ENCODE data around the gene NIPAL1. TPM values are rescaled to one million over a fixed set of nuclear protein-coding genes. Genes with fewer than 3 reads are reported as not detected.
"Not testable (repeated sequence)": the region's sequence is repeated elsewhere in the genome, so short reads cannot be mapped to it uniquely, and the experiment has no call there.

NIPAL1 gene
- 0.37 and 1.5 TPM in 2 replicates for total RNA-seq (2014; rRNA removed; shearing (Covaris generic))

DNA sequence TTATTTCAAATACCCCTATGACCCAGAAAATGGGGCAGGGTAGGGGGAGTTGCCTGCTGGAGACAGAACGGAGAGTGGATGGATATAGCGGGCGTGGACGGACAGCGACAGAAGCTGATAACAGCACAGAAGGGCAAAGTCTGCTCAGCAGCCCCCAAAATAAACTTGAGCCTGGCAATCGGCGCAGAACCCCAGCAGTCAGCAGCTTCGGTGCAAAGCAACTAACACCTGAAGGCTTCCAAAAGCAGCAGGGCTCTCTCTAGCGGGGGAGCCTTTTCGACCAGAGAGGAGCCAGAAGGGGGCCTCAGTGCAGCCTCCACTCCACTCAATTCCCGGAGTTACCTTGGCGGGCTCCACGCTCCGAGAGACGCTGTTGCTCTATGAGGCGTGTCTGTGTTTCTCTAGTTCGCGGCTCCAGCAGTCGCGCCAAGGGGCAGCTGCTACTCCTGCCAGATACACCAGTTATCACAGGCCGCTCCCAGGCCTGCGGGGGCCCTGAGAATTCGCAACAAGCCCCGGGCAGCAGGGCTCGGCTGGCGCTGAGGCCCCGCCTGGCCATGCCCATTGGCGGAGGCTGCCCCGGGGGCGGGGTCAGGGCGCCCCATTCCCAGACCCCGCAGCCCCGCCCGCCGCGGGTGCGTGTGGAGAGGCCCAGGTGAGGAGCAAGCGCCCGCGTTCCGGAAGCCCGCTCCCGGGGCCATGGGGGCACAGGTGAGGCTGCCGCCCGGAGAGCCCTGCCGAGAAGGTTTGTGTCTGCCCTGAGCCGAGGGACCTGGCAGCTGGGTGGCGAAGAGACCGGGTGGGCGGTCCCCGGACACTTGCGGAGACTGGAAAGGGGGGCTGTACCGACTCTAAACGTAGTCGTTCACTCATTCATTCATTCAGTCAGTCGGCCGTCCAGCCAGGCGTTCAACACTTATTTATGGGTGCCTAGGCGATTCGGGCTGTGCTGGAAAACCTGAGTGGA, at the start of gene NIPAL1, which contains the start of gene CNGA1:
NIPAL1 (plus strand) TSS at position 632 of the 967 bp plus-strand sequence; CDS start at position 700, 68 bp downstream.
CNGA1 (minus strand) TSS at position 541 of the 967 bp plus-strand sequence. CDS start 63,992 bp downstream, outside the sequence.
- DNase-seq (ENCODE audit: low spot score) = peak; percentile 43

DNA sequence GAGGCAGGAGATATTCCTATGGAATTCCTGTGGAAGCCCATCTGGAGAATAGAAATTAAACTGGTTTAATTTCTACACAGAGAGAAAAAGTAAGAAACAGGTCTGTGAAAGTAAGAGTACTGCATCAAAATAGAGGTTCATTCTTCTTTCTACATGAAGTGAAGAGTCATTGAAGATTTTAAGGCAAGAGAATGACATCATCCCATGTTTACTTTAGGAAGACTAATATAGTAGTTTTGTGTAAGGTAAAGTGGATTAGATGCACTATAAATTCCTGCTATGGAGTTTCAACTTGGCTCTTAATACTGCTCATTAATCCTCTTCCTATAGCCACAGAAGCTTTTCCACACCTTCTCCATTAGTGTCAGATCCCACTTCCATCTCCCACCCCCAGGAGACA, 47.7 kb upstream of the NIPAL1 start:
- DNase-seq (ENCODE audit: low spot score) = no peak

DNA sequence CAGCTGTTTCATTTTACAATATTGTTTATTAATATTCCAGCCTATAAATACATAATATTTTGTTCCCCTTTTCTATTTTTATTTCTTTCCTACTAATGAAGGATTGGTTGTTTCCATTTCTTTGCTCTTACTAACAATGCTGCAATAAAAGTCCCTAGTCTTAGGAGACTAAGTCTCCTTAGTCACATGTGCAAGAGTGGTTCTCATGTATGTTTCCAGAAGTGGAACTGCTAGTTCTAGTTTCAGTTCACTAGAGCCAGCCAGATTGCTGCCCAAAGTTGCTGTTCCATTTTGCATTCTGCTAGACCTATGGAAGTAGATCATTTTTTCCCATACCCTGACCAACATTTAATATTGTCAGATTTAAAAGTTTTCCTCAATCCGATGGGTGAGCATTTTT, 44.4 kb upstream of the NIPAL1 start:
- DNase-seq (ENCODE audit: low spot score) = no peak

DNA sequence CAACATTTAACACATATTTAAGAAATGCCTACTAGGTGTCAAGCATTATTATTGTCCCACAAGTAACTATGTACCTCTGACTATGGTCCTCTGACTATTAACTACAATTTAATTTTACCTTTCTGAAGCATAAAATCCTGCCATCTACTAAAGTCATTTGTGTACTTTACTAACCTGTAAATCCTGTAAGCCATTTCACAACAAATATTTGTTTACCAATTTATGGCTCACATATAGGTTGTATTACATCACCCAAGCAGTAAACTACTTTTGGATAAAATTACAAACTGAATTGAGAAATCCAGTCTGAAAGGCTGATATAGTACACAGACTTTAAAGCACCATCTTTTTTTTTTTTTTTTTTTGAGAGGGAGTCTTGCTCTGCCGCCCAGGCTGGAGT, 43.9 kb upstream of the NIPAL1 start:
- no peak for DNase-seq (ENCODE audit: low spot score)

DNA sequence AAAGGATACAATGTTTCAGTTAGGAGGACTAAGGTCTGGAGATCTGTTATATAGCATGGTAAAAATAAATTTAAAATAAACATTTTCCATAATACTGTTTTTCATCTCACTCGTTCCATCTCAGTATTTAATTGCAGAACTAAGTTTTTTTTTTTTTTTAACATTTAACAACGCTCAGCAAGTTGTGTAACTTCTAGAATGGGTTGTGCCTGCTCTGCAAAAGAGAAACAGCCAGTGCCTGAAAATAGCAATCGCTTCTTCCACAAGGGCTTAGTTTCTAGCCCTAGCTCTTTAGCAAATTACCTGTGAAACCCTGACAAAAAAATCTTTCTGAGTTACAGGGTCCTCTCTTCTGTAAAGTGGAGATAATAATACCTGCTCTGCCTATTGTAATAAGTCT, 42.0 kb upstream of the NIPAL1 start:
- DNase-seq (ENCODE audit: low spot score) = no peak

DNA sequence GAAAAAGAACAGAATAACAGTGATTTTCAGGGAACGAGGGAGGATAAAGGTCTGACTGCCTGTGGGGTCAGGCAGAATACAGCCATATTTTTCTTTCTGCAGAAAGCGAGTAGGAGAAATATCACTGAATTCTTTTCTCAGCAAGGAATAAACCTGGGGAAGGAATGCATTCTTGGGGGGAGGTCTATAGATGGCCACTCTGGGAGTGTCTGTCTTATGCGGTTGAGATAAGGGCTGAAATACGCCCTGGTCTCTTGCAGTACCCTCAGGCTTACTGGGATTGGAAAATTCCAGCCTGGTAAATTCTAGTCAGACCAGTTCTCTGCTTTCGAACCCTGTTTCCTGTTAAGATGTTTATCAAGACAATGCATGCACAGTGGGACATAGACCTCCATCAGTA, 26.4 kb upstream of the NIPAL1 start:
- DNase-seq (ENCODE audit: low spot score) = no peak

DNA sequence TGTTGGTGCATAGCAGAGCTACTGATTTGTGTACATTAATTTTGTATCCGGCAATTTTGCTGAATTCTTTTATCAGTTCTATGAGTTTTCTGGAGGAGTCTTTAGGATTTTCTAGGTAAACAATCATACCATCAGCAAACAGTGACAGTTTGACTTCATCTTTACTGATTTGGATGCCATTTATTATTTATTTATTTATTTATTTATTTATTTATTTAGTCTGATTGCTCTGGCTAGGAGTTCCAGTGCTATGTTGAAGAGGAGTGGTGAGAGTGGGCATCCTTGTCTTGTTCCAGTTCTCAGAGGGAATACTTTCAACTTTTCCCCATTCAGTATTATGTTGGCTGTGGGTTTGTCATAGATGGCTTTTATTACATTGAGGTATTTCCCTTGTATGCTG, 24.1 kb upstream of the NIPAL1 start:
- DNase-seq (ENCODE audit: low spot score) = not testable (repeated sequence)

DNA sequence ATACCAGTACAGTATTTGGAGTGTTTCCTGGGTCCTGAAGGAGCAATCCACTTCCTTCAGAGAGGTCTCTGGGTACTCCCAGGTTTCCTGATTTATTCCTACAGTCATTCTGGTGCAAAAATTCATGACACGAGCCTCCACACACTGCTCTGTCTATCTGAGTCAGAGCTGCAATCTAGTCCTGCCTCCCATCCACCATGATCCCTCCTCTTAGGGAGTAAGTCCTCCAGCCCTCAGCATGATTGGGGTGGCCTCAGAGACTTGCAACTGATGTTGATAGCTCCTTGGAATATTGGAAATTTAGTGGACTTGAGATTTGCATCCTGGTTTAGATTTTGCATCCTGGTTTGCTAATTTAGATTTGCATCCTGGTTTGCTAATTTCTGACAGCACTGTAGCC, 20.6 kb upstream of the NIPAL1 start:
- DNase-seq (ENCODE audit: low spot score) = no peak

DNA sequence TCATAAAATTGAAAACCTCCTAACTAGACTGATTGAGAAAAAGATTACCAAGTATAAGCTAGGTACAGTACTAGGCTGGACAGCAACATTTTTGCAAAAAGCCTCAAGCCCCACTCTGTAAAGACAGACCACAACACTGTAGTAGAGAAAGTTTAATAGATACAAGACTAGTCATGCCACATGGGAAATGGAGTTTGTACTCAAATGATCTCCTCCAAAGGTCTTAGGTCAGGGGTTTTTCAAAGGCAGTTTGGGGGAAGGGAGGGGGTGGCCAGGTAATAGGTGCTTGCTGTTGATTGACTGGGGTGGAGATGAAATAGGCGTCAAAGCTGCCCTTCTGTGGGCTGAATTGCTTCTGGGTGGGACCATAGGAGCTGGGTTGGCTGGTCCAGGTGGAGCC, 14.3 kb upstream of the NIPAL1 start:
- no peak for DNase-seq (ENCODE audit: low spot score)

DNA sequence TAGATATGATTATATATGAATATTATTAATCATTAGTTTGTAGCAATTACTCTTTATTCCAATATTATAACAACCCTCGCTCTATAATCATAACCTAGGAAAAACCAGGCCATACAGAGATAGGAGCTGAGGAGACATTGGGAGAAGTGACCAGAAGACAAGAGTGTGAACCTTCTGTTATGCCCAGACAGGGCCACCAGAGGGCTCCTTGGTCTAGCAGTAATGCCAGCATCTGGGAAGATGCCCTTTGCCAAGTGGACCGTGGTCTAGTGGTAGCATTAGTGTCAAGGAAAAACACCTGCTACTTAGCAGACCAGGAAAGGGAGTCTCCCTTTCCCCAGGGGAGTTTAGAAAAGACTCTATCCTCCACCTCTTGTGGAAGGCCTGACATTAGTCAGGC, 13.0 kb upstream of the NIPAL1 start:
- peak; percentile 23 for DNase-seq (ENCODE audit: low spot score)

DNA sequence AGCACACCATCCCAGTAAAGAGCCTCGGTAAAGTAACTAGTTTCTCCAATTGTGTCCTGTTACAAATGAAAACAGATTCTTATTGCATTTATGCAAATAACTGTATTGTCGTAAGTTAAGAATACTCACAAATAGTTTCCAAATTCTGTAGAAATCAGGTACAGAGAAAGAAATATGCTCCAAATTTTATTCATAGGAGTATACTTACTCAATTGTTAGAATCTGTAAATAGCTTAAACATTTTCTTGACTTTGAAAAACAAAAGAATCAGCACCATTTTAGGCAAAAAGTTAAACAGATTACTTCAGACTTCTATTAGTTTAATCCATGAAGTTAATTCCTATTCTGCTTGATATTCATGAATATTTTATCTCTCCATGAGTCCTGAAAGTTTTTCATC, 10.8 kb upstream of the NIPAL1 start:
- DNase-seq (ENCODE audit: low spot score) = no peak

DNA sequence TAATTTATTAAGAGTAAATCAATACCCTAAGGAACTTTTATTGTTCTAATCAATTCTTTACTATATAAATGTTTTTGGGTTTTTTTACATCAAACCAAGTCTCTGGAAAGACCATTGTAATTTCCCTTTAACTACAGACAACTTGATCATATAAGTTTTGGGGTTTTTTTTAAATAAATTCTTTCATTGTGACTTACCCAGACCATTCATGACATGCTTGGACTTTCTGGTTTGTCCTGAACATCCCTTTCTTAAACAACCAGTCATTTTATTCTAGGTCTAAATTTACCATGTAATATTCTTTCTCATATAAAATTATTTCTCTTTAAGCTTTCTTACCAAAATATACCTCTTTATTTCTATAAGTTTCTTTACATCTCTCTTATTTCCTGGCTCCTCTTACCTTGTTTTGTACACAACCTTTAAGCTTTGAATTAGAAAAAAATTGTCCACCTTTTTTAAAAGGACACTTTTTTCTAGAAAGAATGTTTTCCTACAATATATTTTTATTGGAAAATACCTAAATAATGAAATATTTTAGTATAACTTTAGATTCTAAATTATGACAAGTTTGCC, 8.5 kb upstream of the NIPAL1 start:
- no peak for DNase-seq (ENCODE audit: low spot score)

DNA sequence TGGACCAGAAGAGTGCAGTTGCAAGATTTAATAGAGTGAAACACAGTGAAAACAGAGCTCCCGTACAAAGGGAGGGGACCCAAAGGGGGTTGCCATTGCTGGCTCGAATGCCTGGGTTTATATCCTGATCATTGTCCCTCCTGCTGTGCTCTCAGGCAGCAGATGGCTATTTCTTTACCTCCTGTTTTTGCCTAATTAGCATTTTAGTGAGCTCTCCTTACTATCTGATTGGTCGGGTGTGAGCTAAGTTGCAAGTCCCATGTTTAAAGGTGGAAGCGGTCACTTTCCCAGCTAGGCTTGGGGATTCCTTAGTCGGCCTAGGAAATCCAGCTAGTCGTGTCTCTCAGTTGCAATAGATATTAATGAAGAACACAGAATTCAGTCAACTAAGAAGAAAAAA, 5.7 kb upstream of the NIPAL1 start:
- DNase-seq (ENCODE audit: low spot score) = not testable (repeated sequence)

DNA sequence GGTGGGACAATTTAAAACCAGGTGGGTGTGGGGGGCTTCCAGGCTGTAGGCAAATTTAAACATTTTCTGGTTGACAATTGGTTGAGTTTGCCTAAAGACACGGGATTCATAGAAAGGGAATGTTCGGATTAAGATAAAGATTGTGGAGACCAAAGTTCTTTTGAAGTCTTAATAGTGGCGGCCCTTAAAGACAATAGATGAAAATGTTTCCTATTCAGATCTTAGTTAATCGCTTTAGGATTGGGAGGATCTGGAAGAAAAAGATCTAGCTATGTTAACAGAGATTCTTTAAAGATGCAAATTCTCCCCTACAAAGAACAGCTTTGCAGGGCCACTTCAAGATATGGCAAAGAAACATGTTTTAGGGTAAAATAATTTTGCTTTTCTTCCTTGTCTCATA, 4.8 kb upstream of the NIPAL1 start:
- no peak for DNase-seq (ENCODE audit: low spot score)

DNA sequence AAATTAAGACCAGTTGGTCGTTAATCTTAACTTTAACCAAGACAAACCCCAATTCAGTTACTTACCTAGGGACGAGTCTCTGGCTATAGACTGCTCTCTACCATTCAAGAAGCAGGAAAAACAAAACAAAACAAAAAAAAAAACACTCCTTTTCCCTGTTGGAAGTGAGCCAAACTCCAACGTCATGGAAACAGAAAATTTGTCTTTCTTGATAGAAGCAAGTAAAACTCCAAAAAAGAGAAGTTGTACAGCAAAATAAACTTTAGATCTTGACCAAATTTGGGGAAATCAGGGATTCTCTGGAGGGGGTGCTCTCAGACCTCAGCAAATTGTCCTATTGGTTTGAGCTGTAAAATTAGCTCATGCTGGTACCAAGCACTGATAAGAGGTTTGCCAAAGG, 3.7 kb upstream of the NIPAL1 start:
- no peak for DNase-seq (ENCODE audit: low spot score)

DNA sequence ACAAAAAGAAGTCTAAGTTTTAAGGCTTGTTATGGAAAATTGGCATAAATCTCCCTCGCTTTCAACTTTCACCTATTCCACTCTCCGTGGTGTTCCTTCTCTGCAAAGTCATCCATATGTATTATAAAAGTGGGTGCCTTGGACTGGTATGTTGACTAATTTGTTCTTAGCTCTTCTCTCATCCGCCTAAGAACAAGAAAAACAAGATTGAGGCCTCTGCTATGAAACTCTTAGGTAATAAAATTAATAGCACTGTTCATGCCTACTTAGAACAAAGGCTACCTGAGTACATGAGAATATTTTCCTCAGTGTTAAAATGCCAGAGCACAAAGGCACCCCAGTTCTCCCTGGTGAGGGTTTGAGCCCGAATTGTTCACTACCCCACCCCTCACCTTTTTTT, 1.4 kb upstream of the NIPAL1 start:
- DNase-seq (ENCODE audit: low spot score) = no peak

DNA sequence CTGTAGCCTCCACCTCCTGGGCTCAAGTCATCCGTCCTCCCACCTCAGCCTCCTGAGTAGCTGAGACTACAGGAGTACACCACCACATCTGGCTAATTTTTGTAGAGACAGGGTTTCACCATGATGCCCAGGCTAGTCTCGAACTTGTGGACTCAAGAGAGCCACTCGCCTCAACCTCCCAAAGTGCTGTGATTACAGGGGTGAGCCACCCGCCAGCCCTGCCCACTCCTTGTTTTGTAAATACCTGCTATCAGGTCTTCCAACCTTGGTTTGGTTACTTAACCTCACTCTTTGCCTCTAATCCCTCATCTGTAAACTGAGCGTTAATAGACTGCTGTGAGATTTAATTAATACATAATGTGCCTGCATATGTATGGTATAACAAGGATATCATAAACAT, 894 bp upstream of the NIPAL1 start:
- no peak for DNase-seq (ENCODE audit: low spot score)

DNA sequence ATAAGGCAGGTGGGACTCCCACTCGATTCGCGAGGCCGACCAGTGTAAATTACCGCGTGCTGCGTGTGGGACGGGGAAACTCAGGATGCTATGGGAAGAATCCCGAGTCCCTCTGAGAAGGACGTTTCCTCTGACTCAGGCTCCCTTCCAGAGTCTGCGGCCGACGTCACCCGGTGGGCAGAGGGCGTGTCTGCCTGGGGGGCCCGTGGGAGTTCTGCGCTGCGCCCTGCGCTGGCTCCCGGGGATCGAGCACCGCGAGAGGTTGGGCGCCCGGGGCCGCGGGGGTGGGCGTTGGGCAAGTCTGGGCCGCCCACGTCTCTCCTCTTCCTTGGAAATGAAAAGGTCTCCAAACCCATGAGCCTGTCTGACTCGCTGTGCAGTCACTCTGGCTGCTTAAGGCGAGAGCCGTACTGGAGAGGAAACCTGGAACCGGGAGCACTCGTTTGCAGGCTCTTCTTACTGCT, 568 bp downstream of the NIPAL1 start:
- DNase-seq (ENCODE audit: low spot score) = peak; percentile 31

DNA sequence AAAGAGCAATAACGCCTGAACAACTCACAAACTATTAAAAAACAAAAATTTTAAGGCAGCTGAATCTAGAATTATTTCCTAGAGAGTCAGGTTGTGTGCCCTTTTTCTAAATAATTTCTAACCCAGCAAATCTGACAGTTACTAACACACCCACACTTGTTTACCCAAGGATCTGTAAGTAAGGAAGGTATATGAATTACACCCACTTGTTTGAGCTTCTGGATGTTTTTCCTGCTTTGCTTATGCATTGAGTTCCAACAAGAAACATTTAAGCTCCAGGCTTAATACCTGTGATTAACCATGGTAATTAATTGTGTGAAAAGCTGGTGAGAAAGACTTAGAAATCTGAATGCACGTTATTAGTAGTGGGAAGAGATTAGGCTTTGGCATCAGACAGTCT, 1.5 kb downstream of the NIPAL1 start:
- no peak for DNase-seq (ENCODE audit: low spot score)

DNA sequence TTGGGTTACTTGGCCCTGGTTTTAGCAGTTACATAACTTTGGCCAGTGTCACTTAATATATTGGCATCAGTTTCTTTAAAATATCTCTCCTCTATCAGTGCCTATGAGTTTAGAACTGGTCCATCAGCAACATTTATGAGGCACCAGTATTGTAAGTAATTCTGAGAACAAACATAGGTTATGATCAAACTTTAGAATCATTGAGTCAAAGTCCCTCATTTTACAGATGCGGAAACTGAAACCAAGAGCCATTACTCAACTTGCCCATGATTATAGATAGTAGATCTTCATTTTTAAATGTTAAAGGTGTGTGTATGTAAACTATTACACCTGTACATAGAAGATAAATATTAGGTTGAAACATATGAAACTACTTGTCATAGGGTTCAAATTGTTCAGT, 4.5 kb downstream of the NIPAL1 start:
- no peak for DNase-seq (ENCODE audit: low spot score)

DNA sequence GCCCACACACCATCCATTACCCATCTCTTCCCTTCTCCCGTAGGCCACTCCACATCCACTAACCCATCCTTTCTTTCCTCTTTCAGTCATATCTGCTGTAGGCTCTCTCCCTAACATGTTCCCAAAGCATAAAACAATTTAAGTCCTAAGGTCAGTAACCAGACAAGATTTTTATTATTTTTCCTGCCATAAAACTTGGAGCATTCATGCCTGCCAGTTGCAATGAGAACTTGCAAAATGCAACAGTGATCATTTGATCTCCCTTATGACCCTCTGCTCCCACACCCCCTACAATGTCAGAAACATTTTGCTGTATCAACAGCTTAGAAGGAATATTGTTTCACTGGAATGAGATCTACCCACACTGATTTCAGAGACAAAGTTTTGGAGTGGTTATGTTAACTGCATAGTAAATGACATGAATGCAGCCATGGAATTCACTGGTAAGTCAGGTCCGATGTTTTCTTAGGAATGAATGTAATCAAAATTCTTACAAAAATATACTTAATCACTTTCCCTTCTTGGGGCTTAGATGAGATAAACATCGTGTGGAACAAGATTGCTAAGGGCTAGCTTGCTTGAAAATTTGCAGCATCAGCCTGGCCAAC, 5.7 kb downstream of the NIPAL1 start:
- no peak for DNase-seq (ENCODE audit: low spot score)

DNA sequence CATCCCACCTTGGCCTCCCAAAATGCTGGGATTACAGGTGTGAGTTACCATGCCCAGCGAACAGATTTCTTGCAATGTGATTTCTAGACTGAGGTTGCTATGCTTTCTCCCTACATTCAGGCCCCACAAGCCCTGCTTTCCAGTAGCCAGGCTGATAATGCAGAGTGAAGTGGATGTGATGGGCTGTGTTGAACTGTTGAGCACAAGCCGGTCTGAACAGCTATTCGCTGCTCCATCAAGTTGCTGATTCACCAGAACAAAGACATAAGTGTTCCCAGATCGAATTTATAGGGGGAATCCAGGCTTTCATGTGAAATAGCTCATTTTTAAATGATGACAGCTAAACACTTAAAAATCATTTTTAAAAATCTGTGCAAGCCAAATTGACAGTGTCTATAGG, 8.0 kb downstream of the NIPAL1 start:
- no peak for DNase-seq (ENCODE audit: low spot score)

DNA sequence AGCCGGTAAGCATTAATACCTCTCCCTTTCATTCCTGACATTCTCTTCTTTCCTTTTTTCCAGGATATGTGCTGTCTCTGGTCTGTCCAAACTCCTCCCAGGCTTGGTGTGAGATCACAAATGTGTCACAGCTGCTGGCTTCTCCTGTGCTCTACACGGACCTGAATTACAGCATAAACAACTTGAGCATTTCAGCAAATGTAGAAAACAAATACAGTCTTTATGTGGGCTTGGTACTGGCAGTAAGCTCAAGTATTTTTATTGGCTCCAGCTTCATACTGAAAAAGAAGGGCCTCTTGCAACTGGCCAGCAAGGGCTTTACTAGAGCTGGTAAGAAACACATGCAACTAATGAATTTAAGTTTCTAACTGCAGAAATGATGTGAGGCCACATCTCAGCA, 8.4 kb downstream of the NIPAL1 start:
- DNase-seq (ENCODE audit: low spot score) = peak; percentile 38
